A673 (cell line): Measurements from ENCODE around the gene CREBRF. TPM values are rescaled to one million over a fixed set of nuclear protein-coding genes. Genes with fewer than 3 reads are reported as not detected.

Experiments used
- BruUV-seq: library from RNA; stranded (reverse); fragments of 400-500 nt; replicated peaks from 2 replicates; lab custom pipeline; 2021; lab: Mats Ljungman, UMichigan
- CTCF ChIA-PET: fragments of 300-600 bp; sonication (Branson Sonifier 250); formaldehyde crosslinking; loops from one replicate; lab custom pipeline; 2022; ENCODE audit warnings: antibody characterized with exemption; lab: Charles Lee
- POLR2A ChIA-PET: fragments of 300-600 bp; sonication (Branson Sonifier 250); formaldehyde crosslinking; loops from one replicate; lab custom pipeline; 2022; ENCODE audit warnings: antibody characterized with exemption; ENCODE audit not compliant: low non-redundant PET; lab: Charles Lee
- DNase-seq: peaks from one replicate; pipeline ENCODE4 v3.0.0-alpha.2; 2015; ENCODE audit warnings: low spot score
- H3K27ac ChIP-seq: fragments of 200-600 bp; sonication (generic); 2 replicates; pipeline ENCODE4 v1.5.1; 2016; ENCODE audit warnings: mixed run types, low read depth, mild to moderate bottlenecking, mixed read lengths, antibody characterized with exemption, low read length; ENCODE audit not compliant: poor library complexity, severe bottlenecking
- H3K27me3 ChIP-seq: fragments of 200-600 bp; sonication (generic); replicated peaks from 2 replicates; pipeline ENCODE4 v1.6.1; 2017; ENCODE audit warnings: mixed run types, low read depth, mild to moderate bottlenecking, mixed read lengths, antibody characterized with exemption, low read length; ENCODE audit not compliant: insufficient read depth, poor library complexity
- H3K36me3 ChIP-seq: fragments of 200-600 bp; sonication (generic); 2 replicates; pipeline ENCODE4 v1.6.1; 2016; ENCODE audit warnings: mixed run types, mild to moderate bottlenecking, mixed read lengths, antibody characterized with exemption, low read length; ENCODE audit not compliant: insufficient read depth, poor library complexity, severe bottlenecking
- H3K4me1 ChIP-seq: fragments of 200-600 bp; sonication (generic); 2 replicates; pipeline ENCODE4 v1.6.1; 2017; ENCODE audit warnings: mixed run types, mild to moderate bottlenecking, mixed read lengths, antibody characterized with exemption, low read length; ENCODE audit not compliant: insufficient read depth, poor library complexity, severe bottlenecking
- H3K4me3 ChIP-seq: fragments of 200-600 bp; sonication (generic); 2 replicates; pipeline ENCODE4 v1.5.1; 2016; ENCODE audit warnings: low read depth, mixed run types, mild to moderate bottlenecking, mixed read lengths, low read length; ENCODE audit not compliant: poor library complexity, severe bottlenecking
- H3K9me3 ChIP-seq: fragments of 200-600 bp; sonication (generic); 2 replicates; pipeline ENCODE4 v1.6.1; 2016; ENCODE audit warnings: mixed run types, low read depth, mild to moderate bottlenecking, mixed read lengths, antibody characterized with exemption, low read length; ENCODE audit not compliant: poor library complexity, severe bottlenecking
- CTCF ChIP-seq: fragments of 300-800, 200-600 bp; sonication (generic); conservative IDR thresholded peaks from 2 replicates; pipeline ENCODE4 v1.5.1; 2017; ENCODE audit warnings: low read depth, mild to moderate bottlenecking, antibody characterized with exemption, low read length, moderate library complexity, mixed read lengths
- EZH2 ChIP-seq: fragments of 200-600 bp; sonication (generic); IDR thresholded peaks from 2 replicates; pipeline ENCODE4 v1.6.1; 2017; ENCODE audit warnings: borderline replicate concordance, low read depth, mild to moderate bottlenecking, mixed read lengths, antibody characterized with exemption, low read length; ENCODE audit not compliant: poor library complexity, severe bottlenecking
- intact Hi-C: fragments of 100-400 bp; cut with micrococcal nuclease; formaldehyde crosslinking; loops from one replicate; pipeline ENCODE4 v1.10.0; 2022; ENCODE audit not compliant: unreplicated experiment
- total RNA-seq: library from RNA; stranded (reverse); gene quantifications from 2 replicates; pipeline ENCODE4 v1.2.3, GENCODE V29; 2021

CREBRF gene
- total RNA-seq, 1 experiment from 2014 or later: 1.5 TPM

- H3K36me3 ChIP-seq: no peaks in the 10 kb centered on the region
- ChIA-PET POLR2A (no interaction called here), CTCF (no interaction called here)
- no peak overlapping the region for H3K4me3 ChIP-seq
- no peak for DNase-seq
- intact Hi-C loops: no loop called here
- TF ChIP-seq CTCF: no peak
- TF ChIP-seq EZH2: no peak
- no TSS peak for BruUV-seq
- H3K27me3 ChIP-seq: no peaks in the 10 kb centered on the region
- H3K27ac ChIP-seq: no peak overlapping the region
- H3K9me3 ChIP-seq: no peaks in the 10 kb centered on the region
- H3K4me1 ChIP-seq: no peaks in the 10 kb centered on the region
These were observed 34.5 kb downstream of the CREBRF start for GRCh38 chr5:173090639-173091038.

DNA sequence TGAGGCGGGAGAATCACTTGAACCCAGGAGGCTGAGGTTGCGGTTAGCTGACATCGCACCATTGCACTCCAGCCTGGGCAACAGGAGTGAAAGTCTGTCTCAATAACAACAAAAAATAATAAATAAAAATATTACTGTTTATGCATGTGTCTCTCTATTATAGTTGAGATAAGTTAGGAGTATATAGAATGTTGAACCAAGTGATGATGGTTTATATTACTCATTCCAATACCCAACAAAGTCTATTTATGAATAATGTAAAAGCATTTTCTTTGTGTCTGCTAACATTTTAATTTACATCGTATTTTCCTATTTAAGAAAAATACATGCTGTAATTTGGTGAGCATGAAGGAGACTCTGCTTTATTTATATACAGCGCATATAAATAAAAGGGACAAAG is 35.8 kb downstream of the CREBRF start:
- BruUV-seq: no TSS peak
- no peaks in the 10 kb centered on the region for H3K36me3 ChIP-seq
- H3K9me3 ChIP-seq: no peaks in the 10 kb centered on the region
- no peak overlapping the region for H3K27ac ChIP-seq
- intact Hi-C loops: no loop called here
- ChIA-PET POLR2A (no interaction called here), CTCF (no interaction called here)
- no peaks in the 10 kb centered on the region for H3K27me3 ChIP-seq
- TF ChIP-seq EZH2 (no peak), CTCF (no peak)
- no peak overlapping the region for H3K4me3 ChIP-seq
- no peaks in the 10 kb centered on the region for H3K4me1 ChIP-seq
- no peak for DNase-seq

DNA sequence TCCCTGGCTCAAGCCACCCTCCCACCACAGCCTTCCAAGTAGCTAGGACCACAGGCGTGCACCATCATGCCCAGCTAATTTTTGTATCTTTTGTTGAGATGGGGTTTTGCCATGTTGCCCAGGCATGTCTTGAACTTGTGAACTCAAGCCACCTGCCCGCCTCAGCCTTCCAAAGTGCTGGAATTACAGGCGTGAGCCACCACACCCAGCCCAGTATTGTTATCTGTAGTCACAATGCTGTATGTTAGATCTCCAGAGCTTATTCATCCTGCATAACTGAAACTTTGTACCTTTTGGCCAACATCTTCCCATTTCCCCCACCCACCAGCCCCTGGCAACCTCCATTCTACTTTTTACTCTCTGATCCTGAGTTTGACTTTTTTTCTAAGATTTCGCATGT is 37.5 kb downstream of the CREBRF start:
- H3K27me3 ChIP-seq: no peaks in the 10 kb centered on the region
- no TSS peak for BruUV-seq
- H3K9me3 ChIP-seq: no peaks in the 10 kb centered on the region
- no peak overlapping the region for H3K27ac ChIP-seq
- DNase-seq: no peak
- intact Hi-C loops: no loop called here
- no peaks in the 10 kb centered on the region for H3K36me3 ChIP-seq
- no peak for TF ChIP-seq EZH2
- no peak for TF ChIP-seq CTCF
- no peak overlapping the region for H3K4me3 ChIP-seq
- no peaks in the 10 kb centered on the region for H3K4me1 ChIP-seq
- POLR2A ChIA-PET: no interaction called here
- CTCF ChIA-PET: no interaction called here
